Epidermal melanocyte (primary cell): ENCODE results near the gene GNS.

Experiments used
- DNase-seq: peaks from one replicate; pipeline ENCODE4 v3.0.0; 2011; ENCODE audit warnings: low spot score; ENCODE audit not compliant: insufficient read length

Gene GNS

DNA sequence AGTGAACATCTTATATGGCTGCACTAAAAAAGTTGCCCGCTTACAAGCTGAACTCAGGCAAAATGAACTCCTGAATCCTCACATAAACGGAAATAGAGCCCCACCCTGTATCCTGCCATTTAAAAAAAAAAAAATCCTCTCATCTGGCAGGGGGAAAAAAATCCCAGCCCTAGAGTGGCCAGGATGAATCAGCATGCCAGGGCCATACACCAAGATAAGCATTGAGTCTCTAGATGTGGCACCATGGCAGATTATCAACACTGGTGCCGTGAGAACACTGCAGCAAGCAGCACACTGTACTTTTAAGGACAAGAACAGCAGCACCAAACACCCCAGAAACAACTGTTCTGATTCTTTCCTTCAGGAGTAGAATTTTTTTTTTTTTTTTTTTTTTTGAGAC is 83.4 kb downstream of the GNS start:
- DNase-seq = no peak

- no peak for DNase-seq
These were observed 84.8 kb downstream of the GNS start for GRCh38 chr12:64674367-64674922.

GRCh38 chr12:64673490-64674169 is 85.6 kb downstream of the GNS start:
- DNase-seq = no peak

GRCh38 chr12:64672925-64673409 is 86.2 kb downstream of the GNS start:
- DNase-seq = no peak

GRCh38 chr12:64671681-64672080 is 87.5 kb downstream of the GNS start:
- no peak for DNase-seq

DNA sequence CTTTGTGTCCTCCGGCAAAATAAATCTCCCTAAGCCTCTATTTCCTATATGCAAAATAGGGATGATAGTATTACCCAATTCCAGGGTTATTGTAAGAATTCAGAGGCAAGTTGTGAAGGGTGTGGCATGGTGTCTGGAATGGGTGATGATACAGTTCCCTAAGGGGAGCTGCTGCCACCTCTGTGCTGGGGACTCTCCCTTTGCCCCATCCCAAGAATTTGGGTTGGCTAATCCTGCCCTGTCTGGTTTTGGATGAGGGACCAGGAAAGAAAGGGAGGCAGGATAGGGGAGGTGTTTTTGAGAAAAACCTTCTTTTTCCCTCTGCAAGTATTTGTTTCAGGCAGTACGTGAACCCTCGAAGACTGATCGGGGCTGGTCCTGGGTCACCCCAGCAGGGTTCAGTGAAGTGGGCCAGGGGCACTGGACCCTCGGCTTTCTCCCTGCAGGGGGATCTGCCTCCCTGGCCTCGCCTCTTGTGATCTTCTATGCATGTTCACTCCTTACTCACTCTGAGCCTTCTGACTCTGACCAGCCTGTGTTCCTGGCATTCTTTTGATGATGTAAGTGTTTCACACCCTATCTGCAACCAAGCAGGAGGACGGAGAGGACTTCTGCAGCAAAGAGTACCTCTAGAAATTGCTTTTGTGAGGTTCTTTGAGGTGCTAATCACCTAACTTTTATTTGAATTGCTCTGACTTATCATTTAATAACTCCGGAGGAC is 88.1 kb downstream of the GNS start:
- DNase-seq = no peak

GRCh38 chr12:64670019-64670418 is 89.2 kb downstream of the GNS start:
- DNase-seq = no peak

- DNase-seq = no peak
These were observed 89.8 kb downstream of the GNS start for GRCh38 chr12:64669270-64669842.

GRCh38 chr12:64667793-64668192 is 91.4 kb downstream of the GNS start:
- DNase-seq = no peak

- no peak for DNase-seq
These were observed 92.9 kb downstream of the GNS start for GRCh38 chr12:64666054-64666914.

GRCh38 chr12:64665514-64665913 is 93.7 kb downstream of the GNS start:
- no peak for DNase-seq
